B cell (primary cell): ENCODE results near the gene SPECC1L.

Experiments used
- EZH2 ChIP-seq: IDR thresholded peaks from 2 replicates; pipeline ENCODE4 v1.6.1; 2012; ENCODE audit warnings: borderline replicate concordance, low read depth, mild to moderate bottlenecking, moderate library complexity, low read length; ENCODE audit not compliant: insufficient read depth, poor library complexity, severe bottlenecking
- TF ChIP-seq, protein P1 (sequence below): fragments of 200-600 bp; IDR thresholded peaks from one replicate; pipeline ENCODE4 v1.8.0; 2022; ENCODE audit warnings: antibody characterized with exemption, mild to moderate bottlenecking

- TF ChIP-seq, protein P1, sequence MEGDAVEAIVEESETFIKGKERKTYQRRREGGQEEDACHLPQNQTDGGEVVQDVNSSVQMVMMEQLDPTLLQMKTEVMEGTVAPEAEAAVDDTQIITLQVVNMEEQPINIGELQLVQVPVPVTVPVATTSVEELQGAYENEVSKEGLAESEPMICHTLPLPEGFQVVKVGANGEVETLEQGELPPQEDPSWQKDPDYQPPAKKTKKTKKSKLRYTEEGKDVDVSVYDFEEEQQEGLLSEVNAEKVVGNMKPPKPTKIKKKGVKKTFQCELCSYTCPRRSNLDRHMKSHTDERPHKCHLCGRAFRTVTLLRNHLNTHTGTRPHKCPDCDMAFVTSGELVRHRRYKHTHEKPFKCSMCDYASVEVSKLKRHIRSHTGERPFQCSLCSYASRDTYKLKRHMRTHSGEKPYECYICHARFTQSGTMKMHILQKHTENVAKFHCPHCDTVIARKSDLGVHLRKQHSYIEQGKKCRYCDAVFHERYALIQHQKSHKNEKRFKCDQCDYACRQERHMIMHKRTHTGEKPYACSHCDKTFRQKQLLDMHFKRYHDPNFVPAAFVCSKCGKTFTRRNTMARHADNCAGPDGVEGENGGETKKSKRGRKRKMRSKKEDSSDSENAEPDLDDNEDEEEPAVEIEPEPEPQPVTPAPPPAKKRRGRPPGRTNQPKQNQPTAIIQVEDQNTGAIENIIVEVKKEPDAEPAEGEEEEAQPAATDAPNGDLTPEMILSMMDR: no peak
- TF ChIP-seq EZH2: no peak
These were observed 45.5 kb upstream of the SPECC1L start for GRCh38 chr22:24225044-24225601.
